Loucy (cell line): ENCODE results near the gene SAPCD1.

ENCODE experiments used
- CTCF ChIP-seq: fragments of 200-600 bp; sonication (generic); conservative IDR thresholded peaks from 2 replicates; pipeline ENCODE4 v1.5.1; 2014; ENCODE audit warnings: mild to moderate bottlenecking, antibody characterized with exemption, low read length
- EZH2phosphoT487 ChIP-seq: fragments of 200-600 bp; IDR thresholded peaks from 2 replicates; pipeline ENCODE4 v1.6.1; 2018; ENCODE audit warnings: antibody characterized with exemption, mild to moderate bottlenecking, moderate library complexity, borderline replicate concordance

GRCh38 chr6:31771992-31772358 is 9.5 kb downstream of the SAPCD1 start:
- TF ChIP-seq CTCF: no peak
- no peak for TF ChIP-seq EZH2phosphoT487
